Endothelial cell of umbilical vein (primary cell): ENCODE results near the gene MAP2K4. TPM values are rescaled to one million over a fixed set of nuclear protein-coding genes. Genes with fewer than 3 reads are reported as not detected.

ENCODE experiments used
- BruUV-seq: library from RNA; stranded (reverse); fragments of 400-500 nt; replicated peaks from 2 replicates; lab custom pipeline; 2021; lab: Mats Ljungman, UMichigan
- CTCF ChIA-PET: fragments of 300-600, 350-600 bp; sonication (Branson Sonifier 250); formaldehyde crosslinking; loops from one replicate; lab custom pipeline; 2021; ENCODE audit warnings: antibody characterized with exemption, inconsistent platforms; lab: Charles Lee
- POLR2A ChIA-PET: fragments of 300-600, 350-600 bp; sonication (Branson Sonifier 250); formaldehyde crosslinking; loops from one replicate; lab custom pipeline; 2021; ENCODE audit warnings: antibody characterized with exemption, inconsistent platforms; lab: Charles Lee
- DNase-seq: peaks from one replicate; pipeline ENCODE4 v3.0.0-alpha.2; 2011; ENCODE audit warnings: low read depth, low spot score
- FAIRE-seq: peaks from 2 replicates; lab custom pipeline; 2011; peaks lifted over from hg19 to GRCh38; lab: Jason Lieb, UNC
- H2AFZ ChIP-seq: 2 replicates; pipeline ENCODE4 v1.6.0; 2012; ENCODE audit warnings: low read depth, low read length, control low read depth, inconsistent platforms
- H3K27ac ChIP-seq: 2 replicates; pipeline ENCODE4 v1.5.1; 2011; ENCODE audit warnings: low read depth, mild to moderate bottlenecking, control low read depth, low read length, moderate library complexity; ENCODE audit not compliant: insufficient read depth
- H3K27me3 ChIP-seq, 2 experiments: 2 replicates each; pipeline versions ENCODE4 v1.6.0 to v1.6.1; 2011; ENCODE audit warnings: low read length in 2 of 2, mixed read lengths in 1 of 2; ENCODE audit not compliant: control insufficient read depth in 2 of 2, insufficient read depth in 2 of 2
- H3K36me3 ChIP-seq, 2 experiments: 2 replicates in 1 of 2; 3 replicates in 1 of 2; pipeline ENCODE4 v1.5.1; 2011; ENCODE audit warnings: low read length in 2 of 2, mild to moderate bottlenecking in 1 of 2, moderate library complexity in 1 of 2; ENCODE audit not compliant: control insufficient read depth in 2 of 2, insufficient read depth in 2 of 2; ENCODE audit errors: extremely low read depth in 1 of 2
- H3K4me1 ChIP-seq: 3 replicates; pipeline ENCODE4 v1.5.1; 2011; ENCODE audit warnings: mild to moderate bottlenecking, low read length; ENCODE audit not compliant: control insufficient read depth, insufficient read depth; ENCODE audit errors: extremely low read depth
- H3K4me2 ChIP-seq: 2 replicates; pipeline ENCODE4 v1.6.1; 2011; ENCODE audit warnings: low read length, control low read depth, mixed read lengths; ENCODE audit not compliant: insufficient read depth
- H3K4me3 ChIP-seq, 3 experiments: fragments of 200-600 bp in 1 of 3; sonication (generic), shearing (Covaris generic) in 1 of 3; replicated peaks in 1 of 3; 2 replicates each; pipeline ENCODE4 v1.5.1; 2011 to 2016; ENCODE audit warnings: control low read depth in 3 of 3, low read length in 3 of 3, mild to moderate bottlenecking in 2 of 3, inconsistent platforms in 1 of 3, low read depth in 1 of 3, moderate library complexity in 1 of 3; ENCODE audit not compliant: insufficient read depth in 1 of 3
- H3K79me2 ChIP-seq: 2 replicates; pipeline ENCODE4 v1.6.0; 2012; ENCODE audit warnings: low read length, inconsistent platforms; ENCODE audit not compliant: control insufficient read depth, insufficient read depth
- H3K9ac ChIP-seq: replicated peaks from 2 replicates; pipeline ENCODE3; 2011; ENCODE audit warnings: low read length, control low read depth; ENCODE audit not compliant: insufficient read depth; ENCODE audit errors: extremely low read depth
- H3K9me1 ChIP-seq: replicated peaks from 3 replicates; pipeline ENCODE4 v1.6.0; 2011; ENCODE audit warnings: mild to moderate bottlenecking, low read length; ENCODE audit not compliant: control insufficient read depth, insufficient read depth; ENCODE audit errors: extremely low read depth
- H3K9me3 ChIP-seq: replicated peaks from 2 replicates; pipeline ENCODE4 v1.5.1; 2012; ENCODE audit warnings: low read length, inconsistent platforms; ENCODE audit not compliant: control insufficient read depth, insufficient read depth
- H4K20me1 ChIP-seq: replicated peaks from 2 replicates; pipeline ENCODE3; 2011; ENCODE audit warnings: mild to moderate bottlenecking, low read length; ENCODE audit not compliant: control insufficient read depth, insufficient read depth; ENCODE audit errors: extremely low read depth
- CTCF ChIP-seq, 2 donors: IDR thresholded peaks; 1 replicate in 1 of 2; 2 replicates in 1 of 2; pipeline ENCODE4 v1.5.1; 2011; ENCODE audit warnings: low read length in 2 of 2, mild to moderate bottlenecking in 2 of 2, moderate library complexity in 2 of 2, control low read depth in 1 of 2, inconsistent platforms in 1 of 2, low read depth in 1 of 2; ENCODE audit not compliant: insufficient read depth in 1 of 2; ENCODE audit errors: extremely low read depth in 1 of 2
- EZH2 ChIP-seq: IDR thresholded peaks from 2 replicates; pipeline ENCODE4 v1.6.1; 2012; ENCODE audit warnings: borderline replicate concordance, low read depth, mild to moderate bottlenecking, moderate library complexity, low read length, inconsistent platforms; ENCODE audit not compliant: severe bottlenecking
- FOS ChIP-seq: IDR thresholded peaks from 2 replicates; pipeline ENCODE4 v1.6.1; 2011; ENCODE audit warnings: mild to moderate bottlenecking, low read length, moderate library complexity, borderline replicate concordance; ENCODE audit not compliant: insufficient read depth
- GATA2 ChIP-seq: IDR thresholded peaks from 2 replicates; pipeline ENCODE4 v1.7.0; 2011; ENCODE audit warnings: low read depth, mild to moderate bottlenecking, moderate library complexity, mixed read lengths, low read length; ENCODE audit not compliant: insufficient read length, insufficient read depth
- JUN ChIP-seq: IDR thresholded peaks from 2 replicates; pipeline ENCODE4 v1.6.1; 2011; ENCODE audit warnings: borderline replicate concordance, low read depth; ENCODE audit not compliant: insufficient read length, insufficient read depth
- MAX ChIP-seq: IDR thresholded peaks from 2 replicates; pipeline ENCODE4 v1.6.1; 2011; ENCODE audit not compliant: insufficient read depth, insufficient read length
- MYC ChIP-seq: IDR thresholded peaks from one replicate; pipeline ENCODE4 v1.6.1; 2011; ENCODE audit warnings: mild to moderate bottlenecking, low read depth, low read length
- POLR2AphosphoS5 ChIP-seq: IDR thresholded peaks from 2 replicates; pipeline ENCODE4 v1.6.1; 2012; ENCODE audit warnings: low read depth, mild to moderate bottlenecking, control low read depth, low read length, moderate library complexity; ENCODE audit not compliant: insufficient read depth
- dilution Hi-C: fragments of 300-500 bp; cut with MboI; formaldehyde crosslinking; loops from one replicate; pipeline ENCODE4 v1.15.0; 2019; ENCODE audit warnings: low sequenced_read_pairs; ENCODE audit not compliant: extremely low pct_ligation_motif_present
- intact Hi-C: fragments of 100-400 bp; cut with micrococcal nuclease; formaldehyde crosslinking; loops from one replicate; pipeline ENCODE4 v1.10.0; 2022
- polyA plus RNA-seq, 4 experiments: library from polyadenylated mRNA; depleted of rRNA in 3 of 4; stranded (reverse) in 3 of 4; unstranded in 1 of 4; fragments of >200 nt; gene quantifications; 2 replicates each; pipeline versions ENCODE4 v1.2.1 to v1.2.3, GENCODE V29; 2011 to 2012; ENCODE audit warnings: missing spikeins in 1 of 4
- total RNA-seq: library from RNA; stranded (reverse); gene quantifications from 2 replicates; pipeline ENCODE4 v1.2.3, GENCODE V29; 2021

MAP2K4 gene
- total and polyA plus RNA-seq, 2 donors (not counting 3 experiments of a cell fraction or from before 2014, with no cell fraction given) = 8.6 to 17.5 TPM

GRCh38 chr17:12068946-12069345, 48.3 kb downstream of the MAP2K4 start:
- intact Hi-C loops = no loop called here

GRCh38 chr17:12070561-12070960, 49.9 kb downstream of the MAP2K4 start:
- H3K9me3 ChIP-seq = no peaks in the 10 kb centered on the region
- CTCF ChIA-PET = no interaction called here

More at GRCh38 chr17:12068946-12069345, 48.3 kb downstream of the MAP2K4 start:
- Histone ChIP-seq H3K36me3 (peaks cover 0 to 3% of the 10 kb centered on the region in 2 experiments), H3K4me1 (no peaks in the 10 kb centered on the region), H3K9ac (no peak overlapping the region), H2AFZ (no peak overlapping the region), H3K4me3 (no peak overlapping the region), H4K20me1 (no peaks in the 10 kb centered on the region), H3K9me3 (no peaks in the 10 kb centered on the region), H3K79me2 (no peaks in the 10 kb centered on the region), H3K27me3 (no peaks in the 10 kb centered on the region), H3K9me1 (no peaks in the 10 kb centered on the region), H3K4me2 (no peak overlapping the region), H3K27ac (no peak overlapping the region)
- no peak for TF ChIP-seq JUN
- CTCF ChIA-PET = no interaction called here
- DNase-seq = no peak
- POLR2A ChIA-PET = no interaction called here
- no peak for FAIRE-seq
- no TSS peak for BruUV-seq
- dilution Hi-C loops = no loop called here

More at GRCh38 chr17:12070561-12070960, 49.9 kb downstream of the MAP2K4 start:
- FAIRE-seq (no peak), DNase-seq (no peak)
- peaks cover 0 to 3% of the 10 kb centered on the region in 2 experiments for H3K36me3 ChIP-seq
- no peaks in the 10 kb centered on the region for H3K9me1 ChIP-seq
- H2AFZ ChIP-seq = no peak overlapping the region
- no peaks in the 10 kb centered on the region for H3K79me2 ChIP-seq
- H3K27me3 ChIP-seq = no peaks in the 10 kb centered on the region
- POLR2A ChIA-PET = no interaction called here
- no peak overlapping the region for H3K27ac ChIP-seq
- dilution Hi-C loops = no loop called here
- no peaks in the 10 kb centered on the region for H3K4me1 ChIP-seq
- no peak overlapping the region for H3K9ac ChIP-seq
- no peak overlapping the region for H3K4me2 ChIP-seq
- TF ChIP-seq GATA2 (no peak), MAX (no peak), FOS (no peak), MYC (no peak), JUN (no peak), POLR2AphosphoS5 (no peak), CTCF (IDR thresholded peaks at IDR 0.05; ENCODE audit: extremely low read depth in 1 of 2, insufficient read depth in 1 of 2, low read depth in 1 of 2, low read length in 2 of 2) (no peak), EZH2 (no peak)
- no peaks in the 10 kb centered on the region for H4K20me1 ChIP-seq
- H3K4me3 ChIP-seq = no peak overlapping the region
- intact Hi-C loops = no loop called here
- no TSS peak for BruUV-seq
